Measurements from ENCODE around the gene SERTAD2. TPM values are rescaled to one million over a fixed set of nuclear protein-coding genes. Genes with fewer than 3 reads are reported as not detected.
A peak's percentile ranks its signal among the peaks of the same experiment; 100 is the strongest.

SERTAD2 gene
- total RNA-seq, 1 donor from 2014 or later = 25.5 TPM

- ATAC-seq (peak; percentile 28), DNase-seq (ENCODE audit: low spot score) (no peak)
- intact Hi-C loops (cut with DNase I) = no loop called here
These were observed 25.3 kb upstream of the SERTAD2 start for GRCh38 chr2:64678771-64679590.

GRCh38 chr2:64677530-64677929, 23.8 kb upstream of the SERTAD2 start:
- DNase-seq (ENCODE audit: low spot score) (no peak), ATAC-seq (no peak)
- intact Hi-C loops (cut with DNase I) = no loop called here

- ATAC-seq = no peak
- no peak for DNase-seq (ENCODE audit: low spot score)
- intact Hi-C loops (cut with DNase I) = no loop called here
These were observed 22.1 kb upstream of the SERTAD2 start for GRCh38 chr2:64675860-64676259.

- intact Hi-C loops (cut with DNase I) = no loop called here
- DNase-seq (ENCODE audit: low spot score) (no peak), ATAC-seq (no peak)
These were observed 19.0 kb upstream of the SERTAD2 start for GRCh38 chr2:64672708-64673107.

GRCh38 chr2:64670047-64670446, 16.3 kb upstream of the SERTAD2 start:
- ATAC-seq (no peak), DNase-seq (ENCODE audit: low spot score) (no peak)
- intact Hi-C loops (cut with DNase I) = no loop called here

GRCh38 chr2:64669288-64669687, 15.6 kb upstream of the SERTAD2 start:
- intact Hi-C loops (cut with DNase I) = no loop called here
- no peak for ATAC-seq
- DNase-seq (ENCODE audit: low spot score) = no peak

- intact Hi-C loops (cut with DNase I) = no loop called here
- ATAC-seq = no peak
- DNase-seq (ENCODE audit: low spot score) = no peak
These were observed 14.8 kb upstream of the SERTAD2 start for GRCh38 chr2:64668542-64668941.

- intact Hi-C loops (cut with DNase I) = no loop called here
- ATAC-seq (no peak), DNase-seq (ENCODE audit: low spot score) (no peak)
These were observed 13.8 kb upstream of the SERTAD2 start for GRCh38 chr2:64667535-64667934.

- intact Hi-C loops (cut with DNase I) = no loop called here
- peak; percentile 53 for ATAC-seq
- no peak for DNase-seq (ENCODE audit: low spot score)
These were observed 13.2 kb upstream of the SERTAD2 start for GRCh38 chr2:64666810-64667438.

GRCh38 chr2:64665709-64666108, 12.0 kb upstream of the SERTAD2 start:
- no peak for ATAC-seq

GRCh38 chr2:64663402-64663801, 9.7 kb upstream of the SERTAD2 start:
- ATAC-seq (no peak), DNase-seq (ENCODE audit: low spot score) (no peak)
- intact Hi-C loops (cut with DNase I) = no loop called here

More at GRCh38 chr2:64665709-64666108, 12.0 kb upstream of the SERTAD2 start:
- intact Hi-C loops (cut with DNase I) = no loop called here
- DNase-seq (ENCODE audit: low spot score) = no peak

- intact Hi-C loops (cut with DNase I) = no loop called here
- ATAC-seq (no peak), DNase-seq (ENCODE audit: low spot score) (no peak)
These were observed 8.0 kb upstream of the SERTAD2 start for GRCh38 chr2:64661741-64662169.

- DNase-seq (ENCODE audit: low spot score) (no peak), ATAC-seq (no peak)
- intact Hi-C loops (cut with DNase I) = no loop called here
These were observed 5.5 kb upstream of the SERTAD2 start for GRCh38 chr2:64659252-64659651.

- intact Hi-C loops (cut with DNase I) = no loop called here
- DNase-seq (ENCODE audit: low spot score) = no peak
- ATAC-seq = no peak
These were observed 4.6 kb upstream of the SERTAD2 start for GRCh38 chr2:64658269-64658668.

GRCh38 chr2:64657411-64657810, 3.7 kb upstream of the SERTAD2 start:
- intact Hi-C loops (cut with DNase I) = no loop called here
- ATAC-seq (no peak), DNase-seq (ENCODE audit: low spot score) (no peak)

- intact Hi-C loops (cut with DNase I) = no loop called here
- no peak for DNase-seq (ENCODE audit: low spot score)
These were observed 2.7 kb upstream of the SERTAD2 start for GRCh38 chr2:64656379-64656778.

GRCh38 chr2:64655873-64656272, 2.2 kb upstream of the SERTAD2 start:
- ATAC-seq (no peak), DNase-seq (ENCODE audit: low spot score) (no peak)
- intact Hi-C loops (cut with DNase I) = no loop called here

More at GRCh38 chr2:64656379-64656778, 2.7 kb upstream of the SERTAD2 start:
- no peak for ATAC-seq

- no peak for DNase-seq (ENCODE audit: low spot score)
- intact Hi-C loops (cut with DNase I) = no loop called here
- no peak for ATAC-seq
These were observed 1.4 kb upstream of the SERTAD2 start for GRCh38 chr2:64655018-64655664.

GRCh38 chr2:64654063-64654811, 524 bp upstream of the SERTAD2 start:
- DNase-seq (ENCODE audit: low spot score) (peak; percentile 87), ATAC-seq (peak; percentile 66)
- intact Hi-C loops (cut with DNase I) = loop anchor here (5.0 kb wide), 1 partner anchor 98 kb away; no protein-coding TSS in a partner anchor

Data from sciatic nerve (tissue), 2 donors.